ENCODE results near the gene PTDSS2. TPM values are rescaled to one million over a fixed set of nuclear protein-coding genes. Genes with fewer than 3 reads are reported as not detected.
"Not testable (repeated sequence)": the region's sequence is repeated elsewhere in the genome, so short reads cannot be mapped to it uniquely, and the experiment has no call there.

The PTDSS2 gene
- polyA plus RNA-seq, 4 donors = 9.5 to 20.3 (median 15.4) TPM

DNA sequence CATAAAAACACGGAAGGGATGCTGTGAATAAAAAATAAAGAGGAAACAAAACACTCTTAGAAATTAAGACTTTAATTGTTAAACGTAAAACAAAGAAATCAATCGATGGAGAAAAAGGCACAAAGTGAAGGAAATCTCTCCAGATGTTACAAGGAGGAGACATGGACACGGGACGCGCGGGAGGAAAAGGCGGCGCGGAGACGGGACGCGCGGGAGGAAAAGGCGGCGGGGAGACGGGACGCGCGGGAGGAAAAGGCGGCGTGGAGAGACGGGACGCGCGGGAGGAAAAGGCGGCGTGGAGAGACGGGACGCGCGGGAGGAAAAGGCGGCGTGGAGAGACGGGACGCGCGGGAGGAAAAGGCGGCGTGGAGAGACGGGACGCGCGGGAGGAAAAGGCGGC lies 25.3 kb upstream of the PTDSS2 start:
- not testable (repeated sequence) for H3K4me3 ChIP-seq (ENCODE audit: low read depth in 1 of 3, low read length in 3 of 3); H3K27me3 ChIP-seq (ENCODE audit: control insufficient read depth in 3 of 3, insufficient read depth in 3 of 3, low read length in 3 of 3); H3K27ac ChIP-seq (ENCODE audit: low read depth in 1 of 3, low read length in 2 of 3); H3K4me1 ChIP-seq (ENCODE audit: control insufficient read depth in 3 of 3, insufficient read depth in 2 of 3, low read depth in 1 of 3, low read length in 2 of 3); FAIRE-seq; DNase-seq; H3K9me3 ChIP-seq (ENCODE audit: control insufficient read depth in 2 of 2, insufficient read depth in 1 of 2, low read depth in 1 of 2, low read length in 1 of 2)
- WGBS, 3 donors = 63 to 95% (median 89%) methylated on average over 27 to 30 of the region's 45 CpGs
- H3K36me3 ChIP-seq (ENCODE audit: control insufficient read depth in 3 of 3, insufficient read depth in 2 of 3, low read depth in 1 of 3, low read length in 3 of 3) = peaks cover 0 to 71% (median 9%) of the 10 kb centered on the region in 3 donors

- DNase-seq = no peak
- Histone ChIP-seq H3K9me3 (ENCODE audit: control insufficient read depth in 2 of 2, insufficient read depth in 1 of 2, low read depth in 1 of 2, low read length in 1 of 2) (no peaks in the 10 kb centered on the region), H3K4me3 (ENCODE audit: low read depth in 1 of 3, low read length in 3 of 3) (no peak overlapping the region), H3K27me3 (ENCODE audit: control insufficient read depth in 3 of 3, insufficient read depth in 3 of 3, low read length in 3 of 3) (no peaks in the 10 kb centered on the region), H3K36me3 (ENCODE audit: control insufficient read depth in 3 of 3, insufficient read depth in 2 of 3, low read depth in 1 of 3, low read length in 3 of 3) (peaks cover 0 to 69% (median 8%) of the 10 kb centered on the region in 3 donors), H3K27ac (ENCODE audit: low read depth in 1 of 3, low read length in 2 of 3) (no peak overlapping the region), H3K4me1 (ENCODE audit: control insufficient read depth in 3 of 3, insufficient read depth in 2 of 3, low read depth in 1 of 3, low read length in 2 of 3) (peaks cover 0 to 4% (median 0%) of the 10 kb centered on the region in 3 donors)
- FAIRE-seq = no peak
- WGBS, 3 donors = 82 to 94% (median 92%) methylated on average over 4 of the region's 4 CpGs
These were observed 24.8 kb upstream of the PTDSS2 start for GRCh38 chr11:425301-425700.

DNA sequence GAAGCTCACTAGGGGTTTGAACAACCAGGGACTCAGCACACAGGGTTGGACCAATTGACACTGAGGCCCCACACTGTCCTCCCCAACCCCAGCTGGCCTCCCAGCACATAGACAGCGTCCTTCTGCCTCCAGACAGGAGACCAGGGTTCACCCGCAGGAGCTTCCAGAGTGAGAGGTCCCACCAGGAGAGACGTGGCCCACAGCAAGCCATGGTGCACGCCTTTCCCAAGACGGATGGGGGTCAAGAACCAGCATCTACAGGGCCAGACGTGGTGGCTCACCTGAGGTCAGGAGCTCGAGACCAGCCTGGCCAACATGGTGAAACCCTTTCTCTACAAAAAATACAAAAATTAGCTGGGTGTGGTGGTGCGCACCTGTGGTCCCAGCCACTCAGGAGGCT lies 23.2 kb upstream of the PTDSS2 start:
- WGBS, 3 donors = 88 to 94% (median 94%) methylated on average over 8 of the region's 8 CpGs
- H3K4me3 ChIP-seq (ENCODE audit: low read depth in 1 of 3, low read length in 3 of 3) = no peak overlapping the region
- DNase-seq (no peak), FAIRE-seq (no peak)
- no peak overlapping the region for H3K27ac ChIP-seq (ENCODE audit: low read depth in 1 of 3, low read length in 2 of 3)
- no peaks in the 10 kb centered on the region for H3K9me3 ChIP-seq (ENCODE audit: control insufficient read depth in 2 of 2, insufficient read depth in 1 of 2, low read depth in 1 of 2, low read length in 1 of 2)
- peaks cover 0 to 60% (median 3%) of the 10 kb centered on the region in 3 donors for H3K36me3 ChIP-seq (ENCODE audit: control insufficient read depth in 3 of 3, insufficient read depth in 2 of 3, low read depth in 1 of 3, low read length in 3 of 3)
- H3K27me3 ChIP-seq (ENCODE audit: control insufficient read depth in 3 of 3, insufficient read depth in 3 of 3, low read length in 3 of 3) = no peaks in the 10 kb centered on the region
- peaks cover 0 to 4% (median 0%) of the 10 kb centered on the region in 3 donors for H3K4me1 ChIP-seq (ENCODE audit: control insufficient read depth in 3 of 3, insufficient read depth in 2 of 3, low read depth in 1 of 3, low read length in 2 of 3)

DNA sequence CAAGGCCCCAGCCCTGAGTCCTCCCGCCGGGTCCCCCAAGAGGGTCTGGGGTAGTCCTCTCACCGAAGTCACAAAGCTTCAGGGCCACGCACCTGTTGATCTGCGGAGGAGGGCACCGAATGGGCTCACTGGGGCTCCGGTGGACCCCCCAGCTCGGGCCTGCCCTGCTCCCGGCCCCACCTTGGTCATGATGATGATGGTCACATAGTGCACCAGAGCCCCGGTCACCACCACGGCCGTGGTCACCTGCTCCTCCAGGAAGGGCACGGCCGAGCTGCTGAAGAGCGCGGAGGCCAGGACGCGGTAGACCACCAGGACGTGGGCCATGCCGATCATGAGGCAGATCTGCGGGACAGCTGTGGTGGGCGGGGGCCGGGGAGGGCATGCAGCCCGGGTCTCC lies 21.8 kb upstream of the PTDSS2 start:
- DNase-seq = no peak
- no peaks in the 10 kb centered on the region for H3K4me1 ChIP-seq (ENCODE audit: control insufficient read depth in 3 of 3, insufficient read depth in 2 of 3, low read depth in 1 of 3, low read length in 2 of 3)
- H3K4me3 ChIP-seq (ENCODE audit: low read depth in 1 of 3, low read length in 3 of 3) = no peak overlapping the region
- H3K9me3 ChIP-seq (ENCODE audit: control insufficient read depth in 2 of 2, insufficient read depth in 1 of 2, low read depth in 1 of 2, low read length in 1 of 2) = no peaks in the 10 kb centered on the region
- H3K27me3 ChIP-seq (ENCODE audit: control insufficient read depth in 3 of 3, insufficient read depth in 3 of 3, low read length in 3 of 3) = no peaks in the 10 kb centered on the region
- H3K36me3 ChIP-seq (ENCODE audit: control insufficient read depth in 3 of 3, insufficient read depth in 2 of 3, low read depth in 1 of 3, low read length in 3 of 3) = peaks cover 0 to 68% (median 9%) of the 10 kb centered on the region in 3 donors
- H3K27ac ChIP-seq (ENCODE audit: low read depth in 1 of 3, low read length in 2 of 3) = no peak overlapping the region
- FAIRE-seq = no peak
- 92 to 93% (median 92%) methylated on average over 22 to 24 of the region's 24 CpGs for WGBS, 3 donors

GRCh38 chr11:429391-429790 lies 20.7 kb upstream of the PTDSS2 start:
- no peak for DNase-seq
- Histone ChIP-seq H3K27ac (ENCODE audit: low read depth in 1 of 3, low read length in 2 of 3) (no peak overlapping the region), H3K4me1 (ENCODE audit: control insufficient read depth in 3 of 3, insufficient read depth in 2 of 3, low read depth in 1 of 3, low read length in 2 of 3) (no peaks in the 10 kb centered on the region), H3K9me3 (ENCODE audit: control insufficient read depth in 2 of 2, insufficient read depth in 1 of 2, low read depth in 1 of 2, low read length in 1 of 2) (no peaks in the 10 kb centered on the region), H3K27me3 (ENCODE audit: control insufficient read depth in 3 of 3, insufficient read depth in 3 of 3, low read length in 3 of 3) (no peaks in the 10 kb centered on the region), H3K4me3 (ENCODE audit: low read depth in 1 of 3, low read length in 3 of 3) (no peak overlapping the region), H3K36me3 (ENCODE audit: control insufficient read depth in 3 of 3, insufficient read depth in 2 of 3, low read depth in 1 of 3, low read length in 3 of 3) (peaks cover 0 to 71% (median 9%) of the 10 kb centered on the region in 3 donors)
- FAIRE-seq = no peak
- WGBS, 3 donors = 88 to 94% (median 89%) methylated on average over 17 to 27 of the region's 27 CpGs

GRCh38 chr11:429931-430456 lies 20.1 kb upstream of the PTDSS2 start:
- Histone ChIP-seq H3K9me3 (ENCODE audit: control insufficient read depth in 2 of 2, insufficient read depth in 1 of 2, low read depth in 1 of 2, low read length in 1 of 2) (no peaks in the 10 kb centered on the region), H3K4me1 (ENCODE audit: control insufficient read depth in 3 of 3, insufficient read depth in 2 of 3, low read depth in 1 of 3, low read length in 2 of 3) (no peaks in the 10 kb centered on the region), H3K4me3 (ENCODE audit: low read depth in 1 of 3, low read length in 3 of 3) (no peak overlapping the region), H3K27ac (ENCODE audit: low read depth in 1 of 3, low read length in 2 of 3) (no peak overlapping the region), H3K27me3 (ENCODE audit: control insufficient read depth in 3 of 3, insufficient read depth in 3 of 3, low read length in 3 of 3) (no peaks in the 10 kb centered on the region), H3K36me3 (ENCODE audit: control insufficient read depth in 3 of 3, insufficient read depth in 2 of 3, low read depth in 1 of 3, low read length in 3 of 3) (peaks cover 0 to 76% (median 9%) of the 10 kb centered on the region in 3 donors)
- FAIRE-seq (no peak), DNase-seq (no peak)
- 65 to 78% (median 73%) methylated on average over 19 to 25 of the region's 25 CpGs for WGBS, 3 donors

DNA sequence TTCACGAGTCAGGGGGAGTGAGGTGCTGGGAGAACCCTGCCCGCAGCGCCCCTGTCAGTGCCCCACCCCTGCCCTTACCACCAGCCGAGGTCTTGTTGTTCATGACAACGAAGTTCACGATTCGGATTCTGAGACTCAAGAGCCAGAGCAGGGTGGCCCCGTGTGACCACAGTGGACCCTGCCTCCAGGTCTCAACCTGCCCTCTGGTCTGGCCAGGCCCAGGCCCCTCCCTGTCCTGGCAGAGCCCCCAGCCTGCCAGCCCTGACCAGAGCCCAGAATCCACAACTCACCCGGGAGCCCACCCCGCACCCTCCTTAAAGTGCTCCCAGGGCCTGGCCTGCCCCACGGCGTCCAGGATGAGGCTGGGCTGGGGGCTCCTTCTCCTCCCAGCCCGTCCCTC lies 18.2 kb upstream of the PTDSS2 start:
- no peaks in the 10 kb centered on the region for H3K27me3 ChIP-seq (ENCODE audit: control insufficient read depth in 3 of 3, insufficient read depth in 3 of 3, low read length in 3 of 3)
- peaks cover 0 to 64% (median 9%) of the 10 kb centered on the region in 3 donors for H3K36me3 ChIP-seq (ENCODE audit: control insufficient read depth in 3 of 3, insufficient read depth in 2 of 3, low read depth in 1 of 3, low read length in 3 of 3)
- no peaks in the 10 kb centered on the region for H3K4me1 ChIP-seq (ENCODE audit: control insufficient read depth in 3 of 3, insufficient read depth in 2 of 3, low read depth in 1 of 3, low read length in 2 of 3)
- 87 to 95% (median 93%) methylated on average over 13 of the region's 13 CpGs for WGBS, 3 donors
- FAIRE-seq (no peak), DNase-seq (no peak)
- no peaks in the 10 kb centered on the region for H3K9me3 ChIP-seq (ENCODE audit: control insufficient read depth in 2 of 2, insufficient read depth in 1 of 2, low read depth in 1 of 2, low read length in 1 of 2)
- H3K4me3 ChIP-seq (ENCODE audit: low read depth in 1 of 3, low read length in 3 of 3) = no peak overlapping the region
- no peak overlapping the region for H3K27ac ChIP-seq (ENCODE audit: low read depth in 1 of 3, low read length in 2 of 3)

DNA sequence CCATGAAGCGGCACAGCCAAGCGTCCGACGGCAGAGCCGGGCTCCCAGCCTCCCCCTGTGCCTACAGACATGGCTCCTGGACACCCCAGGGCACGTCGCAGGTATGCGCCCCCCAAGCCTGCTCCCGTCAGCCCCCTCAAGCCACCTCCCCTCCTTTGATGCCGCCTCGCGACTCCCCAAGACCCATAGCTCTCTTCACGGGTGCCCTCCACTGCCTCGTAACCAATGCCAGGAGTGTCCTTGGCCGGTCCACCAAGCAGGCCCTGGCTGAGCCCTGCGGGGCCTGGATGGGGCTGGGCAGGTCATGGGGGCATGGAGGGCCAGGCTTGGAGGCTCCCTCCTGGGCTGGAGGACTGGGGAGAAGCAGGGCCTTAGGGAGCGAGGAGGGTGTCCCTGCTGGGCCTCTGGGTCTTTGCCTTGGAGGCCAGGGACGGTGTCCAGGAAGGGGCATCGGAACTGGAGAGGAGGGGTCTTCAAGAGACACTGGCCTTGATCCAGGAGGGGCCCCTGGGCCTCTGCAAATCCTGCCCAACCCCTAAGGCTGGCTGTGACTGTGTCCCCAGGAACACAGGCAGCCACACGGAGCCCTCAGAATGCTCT lies 17.5 kb upstream of the PTDSS2 start:
- H3K4me3 ChIP-seq (ENCODE audit: low read depth in 1 of 3, low read length in 3 of 3) = no peak overlapping the region
- DNase-seq = no peak
- peaks cover 0 to 64% (median 9%) of the 10 kb centered on the region in 3 donors for H3K36me3 ChIP-seq (ENCODE audit: control insufficient read depth in 3 of 3, insufficient read depth in 2 of 3, low read depth in 1 of 3, low read length in 3 of 3)

GRCh38 chr11:433111-433510 lies 17.0 kb upstream of the PTDSS2 start:
- Histone ChIP-seq H3K36me3 (ENCODE audit: control insufficient read depth in 3 of 3, insufficient read depth in 2 of 3, low read depth in 1 of 3, low read length in 3 of 3) (peaks cover 0 to 64% (median 9%) of the 10 kb centered on the region in 3 donors), H3K27ac (ENCODE audit: low read depth in 1 of 3, low read length in 2 of 3) (no peak overlapping the region), H3K4me1 (ENCODE audit: control insufficient read depth in 3 of 3, insufficient read depth in 2 of 3, low read depth in 1 of 3, low read length in 2 of 3) (no peaks in the 10 kb centered on the region), H3K27me3 (ENCODE audit: control insufficient read depth in 3 of 3, insufficient read depth in 3 of 3, low read length in 3 of 3) (no peaks in the 10 kb centered on the region), H3K4me3 (ENCODE audit: low read depth in 1 of 3, low read length in 3 of 3) (no peak overlapping the region), H3K9me3 (ENCODE audit: control insufficient read depth in 2 of 2, insufficient read depth in 1 of 2, low read depth in 1 of 2, low read length in 1 of 2) (peaks cover 0 to 5% of the 10 kb centered on the region in 2 donors)
- DNase-seq (no peak), FAIRE-seq (no peak)
- 92 to 96% (median 92%) methylated on average over 17 of the region's 17 CpGs for WGBS, 3 donors

More for the DNA sequence above, 17.5 kb upstream of the PTDSS2 start:
- no peaks in the 10 kb centered on the region for H3K27me3 ChIP-seq (ENCODE audit: control insufficient read depth in 3 of 3, insufficient read depth in 3 of 3, low read length in 3 of 3)
- no peaks in the 10 kb centered on the region for H3K4me1 ChIP-seq (ENCODE audit: control insufficient read depth in 3 of 3, insufficient read depth in 2 of 3, low read depth in 1 of 3, low read length in 2 of 3)
- FAIRE-seq = no peak
- H3K27ac ChIP-seq (ENCODE audit: low read depth in 1 of 3, low read length in 2 of 3) = no peak overlapping the region
- WGBS, 3 donors = 92 to 95% (median 94%) methylated on average over 18 to 20 of the region's 20 CpGs
- H3K9me3 ChIP-seq (ENCODE audit: control insufficient read depth in 2 of 2, insufficient read depth in 1 of 2, low read depth in 1 of 2, low read length in 1 of 2) = peaks cover 0 to 5% of the 10 kb centered on the region in 2 donors
